PFSK-1 (cell line): ENCODE data around the gene MSH6.

Experiments used
- POLR2AphosphoS5 ChIP-seq: IDR thresholded peaks from 2 replicates; pipeline ENCODE4 v1.6.1; 2012; ENCODE audit warnings: low read depth, mild to moderate bottlenecking, control low read depth, low read length, moderate library complexity
- REST ChIP-seq, 2 experiments: IDR thresholded peaks; 2 replicates each; pipeline versions ENCODE4 v1.6.1 to v1.8.0; 2011 to 2012; ENCODE audit warnings: low read depth in 2 of 2, low read length in 2 of 2, control low read depth in 1 of 2, inconsistent platforms in 1 of 2, mild to moderate bottlenecking in 1 of 2, moderate library complexity in 1 of 2; ENCODE audit not compliant: insufficient read depth in 1 of 2
- SIN3A ChIP-seq: IDR thresholded peaks from 2 replicates; pipeline ENCODE4 v1.6.1; 2012; ENCODE audit warnings: mild to moderate bottlenecking, low read length, moderate library complexity, borderline replicate concordance; ENCODE audit not compliant: insufficient read depth

DNA sequence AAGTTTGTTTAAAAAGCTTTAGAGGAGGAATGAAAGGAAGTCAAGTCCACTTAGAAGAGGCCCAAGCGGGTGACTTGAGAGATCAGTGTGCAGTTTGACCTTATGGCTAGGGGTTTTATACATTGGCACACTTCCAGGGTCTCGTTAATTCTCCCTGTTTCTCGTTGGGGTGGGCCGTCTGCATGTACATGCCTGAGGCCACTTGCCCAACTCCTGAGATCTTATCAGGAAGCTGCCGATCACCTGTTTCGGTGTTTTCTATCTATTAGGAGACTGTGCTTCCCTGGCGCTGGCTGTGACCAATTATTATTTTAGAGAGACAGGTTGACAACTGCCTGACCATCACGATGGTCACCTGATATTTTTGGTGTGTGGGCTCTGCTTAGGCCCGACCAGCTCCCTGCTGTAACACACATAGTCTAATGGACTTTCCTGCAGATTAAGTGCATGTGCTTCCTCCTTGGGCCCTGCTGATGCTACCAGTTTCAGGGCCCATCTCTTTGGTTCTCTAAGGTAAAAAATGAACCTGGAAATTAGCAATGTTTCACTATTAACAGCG, 31.0 kb upstream of the MSH6 start:
- no peak for TF ChIP-seq POLR2AphosphoS5
- no peak for TF ChIP-seq REST (IDR thresholded peaks at IDR 0.05; ENCODE audit: insufficient read depth in 1 of 2, low read depth in 2 of 2, low read length in 2 of 2)
- no peak for TF ChIP-seq SIN3A
